Measurements from ENCODE around the gene CLDN24. TPM values are rescaled to one million over a fixed set of nuclear protein-coding genes. Genes with fewer than 3 reads are reported as not detected.

Gene CLDN24
- total RNA-seq, 1 donor from 2014 or later: not detected

- no peak overlapping the region for H3K4me3 Mint-ChIP-seq (ENCODE audit: unreplicated experiment)
- peaks cover 15% of the 10 kb centered on the region for H3K4me1 Mint-ChIP-seq (ENCODE audit: unreplicated experiment)
- no peaks in the 10 kb centered on the region for H3K9me3 Mint-ChIP-seq (ENCODE audit: unreplicated experiment)
- no peak overlapping the region for H3K27ac Mint-ChIP-seq (ENCODE audit: unreplicated experiment)
- H3K36me3 Mint-ChIP-seq (ENCODE audit: low read depth, unreplicated experiment): peaks cover 16% of the 10 kb centered on the region
- TF ChIP-seq CTCF (IDR thresholded peaks at IDR 0.05; ENCODE audit: unreplicated experiment): no peak
- no peak for DNase-seq (ENCODE audit: low spot score)
- peaks cover 4% of the 10 kb centered on the region for H3K27me3 Mint-ChIP-seq (ENCODE audit: unreplicated experiment)
These were observed 1.1 kb upstream of the CLDN24 start for GRCh38 chr4:183323295-183323694.

GRCh38 chr4:183321516-183321915, 710 bp downstream of the CLDN24 start:
- TF ChIP-seq CTCF (IDR thresholded peaks at IDR 0.05; ENCODE audit: unreplicated experiment): no peak
- H3K27ac Mint-ChIP-seq (ENCODE audit: unreplicated experiment): no peak overlapping the region
- peaks cover 13% of the 10 kb centered on the region for H3K36me3 Mint-ChIP-seq (ENCODE audit: low read depth, unreplicated experiment)
- peaks cover 15% of the 10 kb centered on the region for H3K4me1 Mint-ChIP-seq (ENCODE audit: unreplicated experiment)
- no peaks in the 10 kb centered on the region for H3K9me3 Mint-ChIP-seq (ENCODE audit: unreplicated experiment)
- peaks cover 5% of the 10 kb centered on the region for H3K27me3 Mint-ChIP-seq (ENCODE audit: unreplicated experiment)
- DNase-seq (ENCODE audit: low spot score): no peak
- H3K4me3 Mint-ChIP-seq (ENCODE audit: unreplicated experiment): no peak overlapping the region

- Mint-ChIP-seq H3K27me3 (ENCODE audit: unreplicated experiment) (peaks cover 8% of the 10 kb centered on the region), H3K27ac (ENCODE audit: unreplicated experiment) (no peak overlapping the region), H3K36me3 (ENCODE audit: low read depth, unreplicated experiment) (peaks cover 9% of the 10 kb centered on the region), H3K9me3 (ENCODE audit: unreplicated experiment) (no peaks in the 10 kb centered on the region), H3K4me3 (ENCODE audit: unreplicated experiment) (no peak overlapping the region), H3K4me1 (ENCODE audit: unreplicated experiment) (peaks cover 15% of the 10 kb centered on the region)
- no peak for TF ChIP-seq CTCF (IDR thresholded peaks at IDR 0.05; ENCODE audit: unreplicated experiment)
- no peak for DNase-seq (ENCODE audit: low spot score)
These were observed 1.1 kb downstream of the CLDN24 start for GRCh38 chr4:183321079-183321478.

GRCh38 chr4:183320211-183321059, 1.8 kb downstream of the CLDN24 start, which contains the start of gene CLDN22:
Gene CLDN22, minus strand, starts transcription at chr4:183320276. Its CDS starts 58 bp downstream, at chr4:183320218.
- no peak for TF ChIP-seq CTCF (IDR thresholded peaks at IDR 0.05; ENCODE audit: unreplicated experiment)
- Mint-ChIP-seq H3K9me3 (ENCODE audit: unreplicated experiment) (no peaks in the 10 kb centered on the region), H3K36me3 (ENCODE audit: low read depth, unreplicated experiment) (peaks cover 7% of the 10 kb centered on the region), H3K27me3 (ENCODE audit: unreplicated experiment) (peaks cover 10% of the 10 kb centered on the region), H3K27ac (ENCODE audit: unreplicated experiment) (no peak within 1 kb of the TSS), H3K4me3 (ENCODE audit: unreplicated experiment) (no peak within 1 kb of the TSS), H3K4me1 (ENCODE audit: unreplicated experiment) (peaks cover 15% of the 10 kb centered on the region)
- no peak for DNase-seq (ENCODE audit: low spot score)

- no peak for TF ChIP-seq CTCF (IDR thresholded peaks at IDR 0.05; ENCODE audit: unreplicated experiment)
- no peak for DNase-seq (ENCODE audit: low spot score)
- Mint-ChIP-seq H3K9me3 (ENCODE audit: unreplicated experiment) (no peaks in the 10 kb centered on the region), H3K36me3 (ENCODE audit: low read depth, unreplicated experiment) (peaks cover 13% of the 10 kb centered on the region), H3K27ac (ENCODE audit: unreplicated experiment) (no peak overlapping the region), H3K4me1 (ENCODE audit: unreplicated experiment) (peaks cover 17% of the 10 kb centered on the region), H3K4me3 (ENCODE audit: unreplicated experiment) (no peak overlapping the region), H3K27me3 (ENCODE audit: unreplicated experiment) (peaks cover 11% of the 10 kb centered on the region)
These were observed 3.6 kb downstream of the CLDN24 start for GRCh38 chr4:183318656-183319055.
